ENCODE measurements around the gene ISY1.

ISY1 gene

GRCh38 chr3:129126726-129127280 lies 34.1 kb downstream of the ISY1 start:
- no peak for TF ChIP-seq CTCF (conservative IDR thresholded peaks at IDR 0.05; ENCODE audit: control insufficient read depth, insufficient read depth, low read depth, low read length)
- no peak for DNase-seq (ENCODE audit: low read depth)
- no peak overlapping the region for H3K4me3 ChIP-seq (ENCODE audit: control insufficient read depth, low read depth, low read length)

GRCh38 chr3:129123314-129124060 lies 37.4 kb downstream of the ISY1 start:
- TF ChIP-seq CTCF (conservative IDR thresholded peaks at IDR 0.05; ENCODE audit: control insufficient read depth, insufficient read depth, low read depth, low read length) = no peak
- DNase-seq (ENCODE audit: low read depth) = peak; percentile 21
- H3K4me3 ChIP-seq (ENCODE audit: control insufficient read depth, low read depth, low read length) = no peak overlapping the region

- H3K4me3 ChIP-seq (ENCODE audit: control insufficient read depth, low read depth, low read length) = no peak overlapping the region
- DNase-seq (ENCODE audit: low read depth) = no peak
- no peak for TF ChIP-seq CTCF (conservative IDR thresholded peaks at IDR 0.05; ENCODE audit: control insufficient read depth, insufficient read depth, low read depth, low read length)
Measured at GRCh38 chr3:129122412-129123011, 38.4 kb downstream of the ISY1 start.

GRCh38 chr3:129121792-129122411 lies 39.0 kb downstream of the ISY1 start, which contains the start of gene RAB43:
RAB43 (minus strand) TSS chr3:129121804; CDS start chr3:129121489, 315 bp downstream.
- DNase-seq (ENCODE audit: low read depth) = peak; percentile 68
- H3K4me3 ChIP-seq (ENCODE audit: control insufficient read depth, low read depth, low read length) = peak within 1 kb of the TSS; percentile 76
- no peak for TF ChIP-seq CTCF (conservative IDR thresholded peaks at IDR 0.05; ENCODE audit: control insufficient read depth, insufficient read depth, low read depth, low read length)

GRCh38 chr3:129121016-129121791 lies 39.7 kb downstream of the ISY1 start:
- no peak for TF ChIP-seq CTCF (conservative IDR thresholded peaks at IDR 0.05; ENCODE audit: control insufficient read depth, insufficient read depth, low read depth, low read length)

More at GRCh38 chr3:129121016-129121791, 39.7 kb downstream of the ISY1 start:
- peak overlapping the region; percentile 76 for H3K4me3 ChIP-seq (ENCODE audit: control insufficient read depth, low read depth, low read length)
- peak; percentile 19 for DNase-seq (ENCODE audit: low read depth)
